PC-9 (cell line): Measurements from ENCODE around the gene C13orf46. TPM values are rescaled to one million over a fixed set of nuclear protein-coding genes. Genes with fewer than 3 reads are reported as not detected.

Source experiments
- BruUV-seq: library from RNA; stranded (reverse); fragments of 400-500 nt; replicated peaks from 2 replicates; lab custom pipeline; 2021; lab: Mats Ljungman, UMichigan
- CTCF ChIA-PET: fragments of 300-600 bp; sonication (Branson Sonifier 250); formaldehyde crosslinking; loops from one replicate; lab custom pipeline; 2022; ENCODE audit warnings: antibody characterized with exemption; lab: Charles Lee
- POLR2A ChIA-PET: fragments of 300-600 bp; sonication (Branson Sonifier 250); formaldehyde crosslinking; loops from one replicate; lab custom pipeline; 2022; ENCODE audit warnings: antibody characterized with exemption; ENCODE audit not compliant: unreplicated experiment; lab: Charles Lee
- DNase-seq, 2 experiments: peaks; one replicate each; pipeline versions ENCODE4 v3.0.0 to v3.0.0-alpha.2; 2015 to 2022; ENCODE audit warnings: mixed read lengths in 1 of 2
- H2AFZ ChIP-seq: fragments of 200-600 bp; sonication (generic); 2 replicates; pipeline ENCODE4 v1.8.1; 2017; ENCODE audit warnings: antibody characterized with exemption
- H3F3A ChIP-seq: fragments of 200-600 bp; sonication (generic); 2 replicates; pipeline ENCODE4 v1.8.1; 2017; ENCODE audit warnings: antibody characterized with exemption, mild to moderate bottlenecking, low read depth; ENCODE audit not compliant: insufficient read depth
- H3K27ac ChIP-seq: fragments of 200-600 bp; sonication (generic); 2 replicates; pipeline ENCODE4 v1.6.1; 2016; ENCODE audit warnings: mixed run types
- H3K27me3 ChIP-seq: fragments of 200-600 bp; sonication (generic); 2 replicates; pipeline ENCODE4 v1.6.1; 2016; ENCODE audit warnings: low read depth, mixed run types; ENCODE audit not compliant: insufficient read depth
- H3K36me3 ChIP-seq: fragments of 200-600 bp; sonication (generic); 2 replicates; pipeline ENCODE4 v1.6.1; 2016; ENCODE audit warnings: low read depth, mixed run types
- H3K4me1 ChIP-seq: fragments of 200-600 bp; sonication (generic); replicated peaks from 2 replicates; pipeline ENCODE4 v1.6.1; 2016; ENCODE audit warnings: mixed run types; ENCODE audit not compliant: insufficient read depth
- H3K4me2 ChIP-seq: fragments of 200-600 bp; sonication (generic); 2 replicates; pipeline ENCODE4 v1.6.1; 2017; ENCODE audit warnings: mixed run types
- H3K4me3 ChIP-seq: fragments of 200-600 bp; sonication (generic); 2 replicates; pipeline ENCODE4 v1.6.1; 2016; ENCODE audit warnings: mixed run types
- H3K79me2 ChIP-seq: fragments of 200-600 bp; sonication (generic); 2 replicates; pipeline ENCODE4 v1.6.1; 2017; ENCODE audit warnings: low read depth, mixed run types
- H3K9me2 ChIP-seq: fragments of 200-600 bp; sonication (generic); 2 replicates; pipeline ENCODE4 v1.8.1; 2017; ENCODE audit warnings: mild to moderate bottlenecking; ENCODE audit not compliant: insufficient read depth
- H3K9me3 ChIP-seq: fragments of 200-600 bp; sonication (generic); 2 replicates; pipeline ENCODE4 v1.8.1; 2016; ENCODE audit warnings: low read depth; ENCODE audit not compliant: insufficient read depth
- H4K20me1 ChIP-seq: fragments of 200-600 bp; sonication (generic); 2 replicates; pipeline ENCODE4 v1.8.1; 2017; ENCODE audit not compliant: insufficient read depth
- CTCF ChIP-seq: fragments of 200-600 bp; sonication (generic); conservative IDR thresholded peaks from 2 replicates; pipeline ENCODE4 v1.6.1; 2017; ENCODE audit warnings: mixed run types, antibody characterized with exemption, mild to moderate bottlenecking, moderate library complexity
- EZH2 ChIP-seq: fragments of 200-600 bp; sonication (generic); IDR thresholded peaks from 2 replicates; pipeline ENCODE4 v1.8.0; 2017; ENCODE audit warnings: antibody characterized with exemption, low read depth
- intact Hi-C: fragments of 100-400 bp; cut with micrococcal nuclease; formaldehyde crosslinking; loops from one replicate; pipeline ENCODE4 v1.10.0; 2022; ENCODE audit not compliant: unreplicated experiment
- total RNA-seq: library from RNA; stranded (reverse); gene quantifications from 2 replicates; pipeline ENCODE4 v1.2.3, GENCODE V29; 2021

The C13orf46 gene
- total RNA-seq, 1 experiment from 2014 or later = 1.5 TPM

DNA sequence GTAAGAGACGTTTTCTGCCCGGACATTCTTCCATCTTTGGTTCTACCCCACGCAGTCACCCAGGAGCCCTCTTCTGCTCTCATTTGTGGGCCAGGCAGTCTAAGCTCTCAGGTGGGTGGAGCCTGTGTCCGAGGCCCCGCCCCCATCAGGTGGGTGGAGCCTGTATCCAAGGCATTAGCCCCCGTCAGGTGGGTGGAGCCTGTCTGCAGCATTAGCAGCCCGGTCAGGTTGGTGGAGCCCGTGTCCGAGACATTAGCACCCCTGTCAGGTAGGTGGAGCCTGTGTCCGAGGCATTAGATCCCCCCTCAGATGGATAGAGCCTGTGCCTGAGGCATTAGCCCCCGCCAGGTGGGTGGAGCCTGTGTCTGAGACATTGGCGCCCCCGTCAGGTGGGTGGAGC is 45.5 kb upstream of the C13orf46 start:
- Histone ChIP-seq H4K20me1 (no peaks in the 10 kb centered on the region), H3K4me2 (no peak overlapping the region), H3K79me2 (no peaks in the 10 kb centered on the region), H3K4me1 (0 out of 2 replicates have a peak, but pooled peaks cover 13% of the 10 kb centered on the region), H3K27ac (no peak overlapping the region), H2AFZ (no peak overlapping the region), H3K9me2 (no peaks in the 10 kb centered on the region), H3K27me3 (no peaks in the 10 kb centered on the region), H3K9me3 (no peaks in the 10 kb centered on the region), H3K36me3 (no peaks in the 10 kb centered on the region), H3K4me3 (no peak overlapping the region), H3F3A (peaks cover 5% of the 10 kb centered on the region; the same call in 1 of the 2 replicates)
- DNase-seq = no peak
- POLR2A ChIA-PET = no interaction called here
- CTCF ChIA-PET = no interaction called here
- no peak for TF ChIP-seq EZH2
- no peak for TF ChIP-seq CTCF
- intact Hi-C loops = loop anchor here (5.0 kb wide), 1 partner anchor 48 kb away; no protein-coding TSS in a partner anchor
- no TSS peak for BruUV-seq

- no TSS peak for BruUV-seq
- no peaks in the 10 kb centered on the region for H3K36me3 ChIP-seq
- H3K4me2 ChIP-seq = no peak overlapping the region
- TF ChIP-seq EZH2 (no peak), CTCF (no peak)
- H3F3A ChIP-seq = peaks cover 5% of the 10 kb centered on the region; the same call in 1 of the 2 replicates
- no peak for DNase-seq
- no peaks in the 10 kb centered on the region for H4K20me1 ChIP-seq
- no peaks in the 10 kb centered on the region for H3K27me3 ChIP-seq
- ChIA-PET CTCF (no interaction called here), POLR2A (no interaction called here)
- H2AFZ ChIP-seq = no peak overlapping the region
- H3K4me3 ChIP-seq = no peak overlapping the region
- no peaks in the 10 kb centered on the region for H3K79me2 ChIP-seq
- no peaks in the 10 kb centered on the region for H3K9me3 ChIP-seq
- H3K27ac ChIP-seq = no peak overlapping the region
- 0 out of 2 replicates have a peak, but pooled peaks cover 13% of the 10 kb centered on the region for H3K4me1 ChIP-seq
- intact Hi-C loops = loop anchor here (5.0 kb wide), 1 partner anchor 49 kb away; no protein-coding TSS in a partner anchor
- no peaks in the 10 kb centered on the region for H3K9me2 ChIP-seq
These were observed 44.7 kb upstream of the C13orf46 start for GRCh38 chr13:114018461-114019055.

GRCh38 chr13:114017966-114018365 is 44.1 kb upstream of the C13orf46 start:
- TF ChIP-seq CTCF = no peak
- TF ChIP-seq EZH2 = no peak

More at GRCh38 chr13:114017966-114018365, 44.1 kb upstream of the C13orf46 start:
- H3K4me1 ChIP-seq = 0 out of 2 replicates have a peak, but pooled peaks cover 13% of the 10 kb centered on the region
- H4K20me1 ChIP-seq = no peaks in the 10 kb centered on the region
- no peaks in the 10 kb centered on the region for H3K9me3 ChIP-seq
- H3K4me2 ChIP-seq = no peak overlapping the region
- H3F3A ChIP-seq = peaks cover 5% of the 10 kb centered on the region; the same call in 1 of the 2 replicates
- H3K27ac ChIP-seq = no peak overlapping the region
- no peaks in the 10 kb centered on the region for H3K36me3 ChIP-seq
- no peak overlapping the region for H3K4me3 ChIP-seq
- no peaks in the 10 kb centered on the region for H3K27me3 ChIP-seq
- POLR2A ChIA-PET = no interaction called here
- DNase-seq = no peak
- H2AFZ ChIP-seq = no peak overlapping the region
- intact Hi-C loops = loop anchor here (5.0 kb wide), 1 partner anchor 49 kb away; no protein-coding TSS in a partner anchor
- CTCF ChIA-PET = no interaction called here
- BruUV-seq = no TSS peak
- no peaks in the 10 kb centered on the region for H3K9me2 ChIP-seq
- no peaks in the 10 kb centered on the region for H3K79me2 ChIP-seq
